Esophagus squamous epithelium (tissue), 5 donors: ENCODE results near the gene ANXA1. TPM values are rescaled to one million over a fixed set of nuclear protein-coding genes. Genes with fewer than 3 reads are reported as not detected.
A peak's percentile ranks its signal among the peaks of the same experiment; 100 is the strongest.

Experiments
- DNase-seq: peaks from one replicate; lab custom pipeline; 2025; lab: John Stamatoyannopoulos, UW
- H3K27ac ChIP-seq, 4 donors: fragments of 200-600 bp; sonication (generic); one replicate each; pipeline ENCODE4 v1.5.1; 2016 to 2019; ENCODE audit warnings: mild to moderate bottlenecking in 1 of 4
- H3K27me3 ChIP-seq, 4 donors: fragments of 200-600 bp; sonication (generic); 1 replicate in 3 of 4; 2 replicates in 1 of 4; pipeline versions ENCODE4 v1.5.1 to v1.6.0; 2017 to 2021; ENCODE audit warnings: antibody characterized with exemption in 1 of 4
- H3K36me3 ChIP-seq, 3 donors: fragments of 200-600 bp; sonication (generic); one replicate each; pipeline ENCODE4 v1.5.1; 2016 to 2019
- H3K4me1 ChIP-seq, 3 donors: fragments of 200-600 bp; sonication (generic); one replicate each; pipeline ENCODE4 v1.5.1; 2017 to 2019
- H3K4me3 ChIP-seq, 4 donors: fragments of 200-600 bp; sonication (generic); 1 replicate in 3 of 4; 2 replicates in 1 of 4; pipeline ENCODE4 v1.5.1; 2016 to 2019; ENCODE audit warnings: mild to moderate bottlenecking in 2 of 4, moderate library complexity in 1 of 4
- H3K9me3 ChIP-seq, 3 donors: fragments of 200-600 bp; sonication (generic); one replicate each; pipeline ENCODE4 v1.5.1; 2016 to 2019
- POLR2A ChIP-seq, 4 donors: fragments of 450-650 bp; IDR thresholded peaks; one replicate each; pipeline ENCODE4 v1.6.1; 2017; ENCODE audit warnings: antibody characterized with exemption in 4 of 4, mild to moderate bottlenecking in 4 of 4, moderate library complexity in 3 of 4
- WGBS, 2 donors: methylation state at CpG; one replicate each; pipeline ENCODE4 v1.1.5; 2018; 5-methylcytosine and 5-hydroxymethylcytosine counted together
- intact Hi-C: fragments of 100-400 bp; cut with DNase I; formaldehyde crosslinking; loops from one replicate; pipeline ENCODE4 v1.15.0; 2022
- total RNA-seq, 4 donors: library from RNA; depleted of rRNA; stranded (reverse); fragments of >200 nt; gene quantifications; one replicate each; pipeline ENCODE4 v1.1.0, GENCODE V29; 2016
- TF ChIP-seq, protein P1 (sequence below), 6 experiments: fragments of 450-650 bp in 4 of 6; fragments of 200-600 bp in 2 of 6; sonication (generic) in 2 of 6; IDR thresholded peaks; one replicate each; pipeline ENCODE4 v1.5.1; 2016 to 2019; ENCODE audit warnings: antibody characterized with exemption in 6 of 6, mild to moderate bottlenecking in 4 of 6, moderate library complexity in 4 of 6
- donor health status: DM: yes; HTN: yes; CAD: no.

ANXA1 gene
- total RNA-seq, 4 donors from 2014 or later: 5,313 to 9,451 (median 7,147) TPM

DNA sequence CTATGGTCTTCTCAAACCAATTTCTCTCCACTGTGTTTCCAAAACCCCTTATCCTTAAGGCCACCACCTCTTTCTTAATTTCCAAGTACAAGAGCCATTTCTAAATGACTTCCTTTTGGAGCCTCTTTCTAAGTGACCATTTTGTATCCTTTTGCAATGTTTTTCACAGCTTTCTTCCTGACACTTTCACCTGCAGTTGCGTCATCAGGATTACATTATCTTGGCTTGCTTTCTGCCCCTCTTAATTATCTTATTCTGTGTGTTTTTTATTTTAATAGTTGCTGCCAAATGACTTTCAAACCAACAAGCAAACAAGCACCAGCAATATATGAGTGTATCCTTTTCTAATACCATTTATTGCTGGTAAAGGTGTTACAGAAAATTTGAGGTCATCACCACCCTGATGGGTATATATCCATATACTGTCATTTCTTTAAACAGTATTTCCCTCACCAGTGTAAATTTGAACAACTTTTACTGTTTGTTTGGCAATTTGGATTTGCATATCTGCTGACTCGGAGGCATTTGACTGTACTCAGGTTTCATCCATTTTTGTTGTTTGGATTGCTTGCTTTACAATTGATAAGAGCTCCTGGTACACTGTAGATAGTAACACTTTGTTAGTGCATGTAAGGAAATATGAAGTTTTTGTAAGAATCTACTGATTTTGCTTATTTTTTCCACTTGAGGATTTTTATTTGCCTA is 5.4 kb upstream of the ANXA1 start:
- TF ChIP-seq, protein P1, sequence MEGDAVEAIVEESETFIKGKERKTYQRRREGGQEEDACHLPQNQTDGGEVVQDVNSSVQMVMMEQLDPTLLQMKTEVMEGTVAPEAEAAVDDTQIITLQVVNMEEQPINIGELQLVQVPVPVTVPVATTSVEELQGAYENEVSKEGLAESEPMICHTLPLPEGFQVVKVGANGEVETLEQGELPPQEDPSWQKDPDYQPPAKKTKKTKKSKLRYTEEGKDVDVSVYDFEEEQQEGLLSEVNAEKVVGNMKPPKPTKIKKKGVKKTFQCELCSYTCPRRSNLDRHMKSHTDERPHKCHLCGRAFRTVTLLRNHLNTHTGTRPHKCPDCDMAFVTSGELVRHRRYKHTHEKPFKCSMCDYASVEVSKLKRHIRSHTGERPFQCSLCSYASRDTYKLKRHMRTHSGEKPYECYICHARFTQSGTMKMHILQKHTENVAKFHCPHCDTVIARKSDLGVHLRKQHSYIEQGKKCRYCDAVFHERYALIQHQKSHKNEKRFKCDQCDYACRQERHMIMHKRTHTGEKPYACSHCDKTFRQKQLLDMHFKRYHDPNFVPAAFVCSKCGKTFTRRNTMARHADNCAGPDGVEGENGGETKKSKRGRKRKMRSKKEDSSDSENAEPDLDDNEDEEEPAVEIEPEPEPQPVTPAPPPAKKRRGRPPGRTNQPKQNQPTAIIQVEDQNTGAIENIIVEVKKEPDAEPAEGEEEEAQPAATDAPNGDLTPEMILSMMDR (IDR thresholded peaks at IDR 0.05): no peak
- no peak for TF ChIP-seq POLR2A (IDR thresholded peaks at IDR 0.05)
- no peaks in the 10 kb centered on the region for H3K9me3 ChIP-seq
- no peaks in the 10 kb centered on the region for H3K36me3 ChIP-seq
- DNase-seq: no peak
- intact Hi-C loops: no loop called here
- H3K27ac ChIP-seq: no peak overlapping the region
- peaks cover 5 to 72% (median 46%) of the 10 kb centered on the region in 3 donors for H3K4me1 ChIP-seq
- no peaks in the 10 kb centered on the region for H3K27me3 ChIP-seq
- no peak overlapping the region for H3K4me3 ChIP-seq
- WGBS, 2 donors: 74 to 78% methylated on average over 2 of the region's 2 CpGs

DNA sequence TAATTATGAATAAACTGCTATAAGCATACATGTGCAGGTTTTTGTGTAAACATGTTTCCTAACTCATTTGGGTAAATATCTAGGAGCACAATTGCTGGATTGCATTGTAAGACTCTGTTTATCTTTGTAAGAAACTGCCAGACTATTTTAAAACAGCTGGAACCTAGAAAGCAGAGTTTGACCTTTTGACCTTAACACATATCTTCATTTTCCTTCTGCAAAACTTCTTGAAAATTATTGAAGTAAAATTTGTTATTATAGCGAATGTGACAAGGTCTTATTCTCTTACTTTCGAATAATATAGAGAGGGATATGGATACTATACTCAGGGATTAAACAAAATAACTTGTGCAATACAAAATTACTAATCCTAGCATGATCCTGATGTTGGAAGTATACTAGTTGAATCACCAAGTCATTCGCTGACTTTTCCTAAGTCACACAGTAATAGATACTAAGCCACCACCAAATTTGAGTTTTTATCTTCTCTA is 3.2 kb upstream of the ANXA1 start:
- peaks cover 5 to 63% (median 43%) of the 10 kb centered on the region in 3 donors for H3K4me1 ChIP-seq
- no peaks in the 10 kb centered on the region for H3K27me3 ChIP-seq
- no peak overlapping the region for H3K4me3 ChIP-seq
- intact Hi-C loops: no loop called here
- no peaks in the 10 kb centered on the region for H3K9me3 ChIP-seq
- no peak for DNase-seq
- WGBS, 2 donors: 38 to 58% methylated on average over 3 of the region's 3 CpGs
- TF ChIP-seq POLR2A (IDR thresholded peaks at IDR 0.05): no peak
- TF ChIP-seq, protein P1 (IDR thresholded peaks at IDR 0.05): no peak
- H3K36me3 ChIP-seq: no peaks in the 10 kb centered on the region
- peak overlapping the region; percentile 86 to 96 (median 88) for H3K27ac ChIP-seq

DNA sequence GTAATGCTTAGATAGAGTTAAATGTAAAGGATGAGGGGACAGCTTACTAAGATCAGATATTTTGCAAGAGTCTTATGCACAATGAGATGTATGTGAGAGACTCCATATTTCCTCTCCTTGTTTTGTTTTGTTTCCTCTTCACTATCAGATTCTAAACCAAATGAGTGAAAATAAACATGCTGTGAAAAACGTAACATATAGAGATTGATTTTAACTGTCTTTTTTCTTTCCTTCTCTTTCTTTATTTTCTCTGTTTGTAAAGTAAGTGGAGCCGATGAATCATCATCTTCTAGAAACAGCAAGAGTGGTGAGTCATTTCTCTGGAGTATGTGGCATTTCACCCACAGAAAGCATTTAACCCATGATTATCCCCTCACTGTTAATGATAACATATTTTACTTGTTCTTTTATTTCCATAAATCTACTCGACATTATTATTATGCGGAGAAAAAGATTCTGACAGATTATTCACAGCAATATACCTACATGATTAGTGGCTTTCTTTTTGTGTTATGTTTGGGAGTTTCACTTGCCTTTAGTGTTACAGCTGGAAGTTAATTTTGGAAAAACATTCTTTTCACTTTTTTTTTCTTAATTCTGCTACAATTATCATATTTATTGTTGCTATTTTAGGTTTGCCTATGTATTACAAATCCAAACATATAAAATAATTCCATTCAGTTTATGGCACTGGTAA is 2.1 kb upstream of the ANXA1 start:
- Histone ChIP-seq H3K27ac (peak overlapping the region; percentile 86 to 96 (median 88)), H3K27me3 (no peaks in the 10 kb centered on the region), H3K9me3 (no peaks in the 10 kb centered on the region), H3K4me3 (peak overlapping the region in 2 of 4 donors; percentile 13 to 45), H3K36me3 (peaks cover 0 to 6% (median 0%) of the 10 kb centered on the region in 3 donors), H3K4me1 (peaks cover 10 to 59% (median 36%) of the 10 kb centered on the region in 3 donors)
- TF ChIP-seq POLR2A (IDR thresholded peaks at IDR 0.05): no peak
- TF ChIP-seq, protein P1 (IDR thresholded peaks at IDR 0.05): no peak
- intact Hi-C loops: no loop called here
- DNase-seq: no peak
- WGBS, 2 donors: 2 to 7% methylated on average over 4 of the region's 4 CpGs

DNA sequence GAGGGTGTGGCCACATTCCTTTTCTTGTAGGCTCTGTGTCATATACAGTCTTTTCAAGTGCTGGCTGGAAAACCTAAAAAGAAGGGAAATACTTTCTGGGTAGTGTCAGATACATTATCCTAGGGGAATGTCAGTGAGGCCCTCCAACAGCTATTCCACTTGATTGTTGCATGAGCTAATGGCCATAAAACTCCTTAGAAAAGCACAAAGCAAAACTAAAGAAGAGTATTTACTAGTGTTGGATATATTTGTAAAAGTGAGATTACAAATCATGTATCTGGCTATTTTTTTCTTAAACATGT is 829 bp downstream of the ANXA1 start:
- no peaks in the 10 kb centered on the region for H3K9me3 ChIP-seq
- H3K27ac ChIP-seq: peak overlapping the region; percentile 84 to 96 (median 88)
- intact Hi-C loops: no loop called here
- H3K36me3 ChIP-seq: peaks cover 0 to 21% (median 0%) of the 10 kb centered on the region in 3 donors
- no peaks in the 10 kb centered on the region for H3K27me3 ChIP-seq
- no peak for DNase-seq
- H3K4me1 ChIP-seq: peaks cover 18 to 76% (median 50%) of the 10 kb centered on the region in 3 donors
- TF ChIP-seq, protein P1 (IDR thresholded peaks at IDR 0.05): no peak
- no peak for TF ChIP-seq POLR2A (IDR thresholded peaks at IDR 0.05)
- H3K4me3 ChIP-seq: peak overlapping the region; percentile 36 to 65 (median 58)

DNA sequence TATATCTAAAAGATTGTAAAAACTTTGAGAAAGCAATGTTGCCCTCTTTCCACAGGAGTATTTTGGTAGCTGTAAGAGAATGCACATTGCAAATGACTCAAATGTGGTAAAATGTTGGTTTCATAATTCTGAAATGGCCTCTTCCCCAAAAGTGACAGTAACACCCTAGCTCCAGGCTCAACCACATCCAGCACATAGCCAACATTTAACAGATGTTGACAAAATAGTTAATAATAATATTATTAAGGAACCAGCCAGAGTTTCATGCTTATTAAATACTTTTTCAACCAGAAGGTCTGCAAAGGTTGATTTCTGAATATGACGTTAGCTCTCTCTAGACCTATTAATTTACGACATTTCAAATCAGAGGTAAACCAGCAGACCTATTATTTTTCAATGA is 1.3 kb downstream of the ANXA1 start:
- Histone ChIP-seq H3K27me3 (no peaks in the 10 kb centered on the region), H3K27ac (peak overlapping the region; percentile 84 to 96 (median 88)), H3K36me3 (peaks cover 0 to 25% (median 0%) of the 10 kb centered on the region in 3 donors), H3K9me3 (no peaks in the 10 kb centered on the region), H3K4me3 (peak overlapping the region; percentile 36 to 65 (median 58)), H3K4me1 (peaks cover 14 to 76% (median 50%) of the 10 kb centered on the region in 3 donors)
- 12 to 13% methylated on average over 2 of the region's 2 CpGs for WGBS, 2 donors
- intact Hi-C loops: no loop called here
- no peak for DNase-seq
- TF ChIP-seq, protein P1 (IDR thresholded peaks at IDR 0.05): peak in 1 of 6 experiments; percentile 3
- no peak for TF ChIP-seq POLR2A (IDR thresholded peaks at IDR 0.05)
